Skeletal muscle satellite cell (primary cell): ENCODE data around the gene EARS2.
A peak's percentile ranks its signal among the peaks of the same experiment; 100 is the strongest.
"Not testable (repeated sequence)": the region's sequence is repeated elsewhere in the genome, so short reads cannot be mapped to it uniquely, and the experiment has no call there.

ENCODE experiments used
- H3K27me3 ChIP-seq: 2 replicates; pipeline ENCODE4 v1.7.0; 2013; ENCODE audit warnings: low read length; ENCODE audit not compliant: control insufficient read depth, insufficient read depth
- H3K36me3 ChIP-seq: 2 replicates; pipeline ENCODE4 v1.7.0; 2013; ENCODE audit warnings: mild to moderate bottlenecking, control low read depth, low read length; ENCODE audit not compliant: insufficient read depth
- H3K4me1 ChIP-seq: 2 replicates; pipeline ENCODE4 v1.7.0; 2013; ENCODE audit warnings: low read length; ENCODE audit not compliant: control insufficient read depth, insufficient read depth
- H3K4me2 ChIP-seq: 2 replicates; pipeline ENCODE4 v1.7.0; 2013; ENCODE audit warnings: mild to moderate bottlenecking, low read length
- H3K4me3 ChIP-seq: 2 replicates; pipeline ENCODE4 v1.7.0; 2013; ENCODE audit warnings: low read length
- H3K9ac ChIP-seq: 2 replicates; pipeline ENCODE4 v1.7.0; 2013; ENCODE audit warnings: mild to moderate bottlenecking, low read depth, low read length, moderate library complexity
- H3K9me3 ChIP-seq: replicated peaks from 2 replicates; pipeline ENCODE4 v1.7.0; 2013; ENCODE audit warnings: mild to moderate bottlenecking, control low read depth, low read length

The EARS2 gene

GRCh38 chr16:23521965-23522364 lies 35.2 kb downstream of the EARS2 start:
- Histone ChIP-seq H3K27me3 (no peaks in the 10 kb centered on the region), H3K9ac (no peak overlapping the region), H3K4me2 (no peak overlapping the region), H3K36me3 (peaks cover 41% of the 10 kb centered on the region), H3K4me1 (no peaks in the 10 kb centered on the region), H3K9me3 (no peaks in the 10 kb centered on the region), H3K4me3 (no peak overlapping the region)

GRCh38 chr16:23521037-23521743 lies 36.0 kb downstream of the EARS2 start:
- Histone ChIP-seq H3K4me2 (no peak overlapping the region), H3K4me1 (no peaks in the 10 kb centered on the region), H3K9ac (no peak overlapping the region), H3K9me3 (no peaks in the 10 kb centered on the region), H3K4me3 (no peak overlapping the region), H3K36me3 (peaks cover 41% of the 10 kb centered on the region), H3K27me3 (no peaks in the 10 kb centered on the region)

GRCh38 chr16:23520500-23520899 lies 36.6 kb downstream of the EARS2 start:
- no peaks in the 10 kb centered on the region for H3K4me1 ChIP-seq
- H3K9ac ChIP-seq: no peak overlapping the region
- no peaks in the 10 kb centered on the region for H3K27me3 ChIP-seq
- H3K9me3 ChIP-seq: no peaks in the 10 kb centered on the region
- H3K36me3 ChIP-seq: peaks cover 41% of the 10 kb centered on the region
- H3K4me3 ChIP-seq: no peak overlapping the region
- H3K4me2 ChIP-seq: no peak overlapping the region

GRCh38 chr16:23519282-23519681 lies 37.9 kb downstream of the EARS2 start:
- H3K9ac ChIP-seq: no peak overlapping the region
- H3K4me1 ChIP-seq: no peaks in the 10 kb centered on the region
- H3K4me3 ChIP-seq: no peak overlapping the region
- H3K4me2 ChIP-seq: no peak overlapping the region
- H3K36me3 ChIP-seq: peaks cover 37% of the 10 kb centered on the region
- H3K27me3 ChIP-seq: no peaks in the 10 kb centered on the region
- no peaks in the 10 kb centered on the region for H3K9me3 ChIP-seq

- Histone ChIP-seq H3K27me3 (no peaks in the 10 kb centered on the region), H3K9me3 (no peaks in the 10 kb centered on the region), H3K4me3 (no peak overlapping the region), H3K4me1 (no peaks in the 10 kb centered on the region), H3K9ac (no peak overlapping the region), H3K4me2 (no peak overlapping the region), H3K36me3 (peaks cover 29% of the 10 kb centered on the region)
Measured at GRCh38 chr16:23518435-23518891, 38.7 kb downstream of the EARS2 start.

GRCh38 chr16:23516366-23517137 lies 40.6 kb downstream of the EARS2 start:
- peaks cover 10% of the 10 kb centered on the region for H3K36me3 ChIP-seq
- no peak overlapping the region for H3K4me3 ChIP-seq
- H3K4me1 ChIP-seq: no peaks in the 10 kb centered on the region
- H3K4me2 ChIP-seq: no peak overlapping the region
- H3K27me3 ChIP-seq: no peaks in the 10 kb centered on the region
- no peak overlapping the region for H3K9ac ChIP-seq
- no peaks in the 10 kb centered on the region for H3K9me3 ChIP-seq

- Histone ChIP-seq H3K9me3 (no peaks in the 10 kb centered on the region), H3K4me3 (no peak overlapping the region), H3K4me1 (no peaks in the 10 kb centered on the region), H3K36me3 (peaks cover 10% of the 10 kb centered on the region), H3K27me3 (no peaks in the 10 kb centered on the region), H3K4me2 (no peak overlapping the region), H3K9ac (no peak overlapping the region)
Measured at GRCh38 chr16:23515881-23516280, 41.3 kb downstream of the EARS2 start.

- H3K4me3 ChIP-seq: no peak overlapping the region
- peaks cover 8% of the 10 kb centered on the region for H3K36me3 ChIP-seq
- no peaks in the 10 kb centered on the region for H3K27me3 ChIP-seq
- H3K4me2 ChIP-seq: no peak overlapping the region
- H3K4me1 ChIP-seq: no peaks in the 10 kb centered on the region
- H3K9ac ChIP-seq: no peak overlapping the region
- H3K9me3 ChIP-seq: no peaks in the 10 kb centered on the region
Measured at GRCh38 chr16:23514381-23515152, 42.6 kb downstream of the EARS2 start.

- H3K4me1 ChIP-seq: peaks cover 10% of the 10 kb centered on the region
- no peaks in the 10 kb centered on the region for H3K27me3 ChIP-seq
- no peak overlapping the region for H3K4me3 ChIP-seq
- H3K36me3 ChIP-seq: peaks cover 5% of the 10 kb centered on the region
- no peak overlapping the region for H3K9ac ChIP-seq
- no peaks in the 10 kb centered on the region for H3K9me3 ChIP-seq
- no peak overlapping the region for H3K4me2 ChIP-seq
Measured at GRCh38 chr16:23512168-23512695, 44.9 kb downstream of the EARS2 start.

- no peak overlapping the region for H3K4me2 ChIP-seq
- H3K4me3 ChIP-seq: no peak overlapping the region
- H3K4me1 ChIP-seq: peaks cover 10% of the 10 kb centered on the region
- no peak overlapping the region for H3K9ac ChIP-seq
- no peaks in the 10 kb centered on the region for H3K9me3 ChIP-seq
- peaks cover 5% of the 10 kb centered on the region for H3K36me3 ChIP-seq
- no peaks in the 10 kb centered on the region for H3K27me3 ChIP-seq
Measured at GRCh38 chr16:23511731-23512130, 45.4 kb downstream of the EARS2 start.

- H3K9me3 ChIP-seq, H3K27me3 ChIP-seq, H3K36me3 ChIP-seq: not testable (repeated sequence)
- H3K4me2 ChIP-seq: peak overlapping the region; percentile 91
- H3K4me1 ChIP-seq: peaks cover 16% of the 10 kb centered on the region
- peak overlapping the region; percentile 81 for H3K9ac ChIP-seq
- H3K4me3 ChIP-seq: peak overlapping the region; percentile 87
Measured at GRCh38 chr16:23510915-23511270, 46.3 kb downstream of the EARS2 start.
